ENCODE data around the gene MRPL9.

DNA sequence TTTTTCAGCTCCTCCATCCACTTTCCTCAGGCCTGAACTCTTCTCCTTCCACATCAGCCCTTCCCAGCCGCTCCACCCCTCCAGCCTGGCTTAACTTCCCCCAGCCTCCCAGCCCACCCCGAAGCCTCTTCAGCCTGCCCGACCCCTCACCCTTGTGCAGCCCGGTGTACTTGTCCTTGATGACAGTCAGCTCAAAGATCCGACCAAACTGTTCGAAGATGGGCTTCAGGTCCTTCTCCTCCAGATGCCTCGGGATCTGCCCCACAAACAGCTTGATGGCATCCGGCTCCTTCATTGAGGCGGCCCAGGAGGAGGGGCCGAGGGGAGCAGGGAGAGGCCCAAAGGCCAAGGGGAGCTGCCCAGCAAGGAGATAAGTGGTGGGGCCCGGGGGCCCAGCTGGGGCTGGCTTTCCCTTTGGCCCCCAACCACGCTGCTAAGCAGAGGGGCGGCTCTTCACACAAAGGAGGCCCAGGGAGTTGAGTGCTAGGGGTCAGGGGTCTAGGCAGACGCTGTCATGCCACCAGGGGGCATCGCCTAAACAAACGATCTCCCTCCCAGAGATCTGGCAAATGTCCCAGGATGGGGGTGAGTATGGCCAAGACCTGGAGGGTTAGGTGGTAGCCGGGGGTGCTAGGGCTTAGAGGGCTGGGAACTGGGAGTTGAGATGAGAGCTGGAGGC lies 47.4 kb downstream of the MRPL9 start:
- TF ChIP-seq, protein P1, sequence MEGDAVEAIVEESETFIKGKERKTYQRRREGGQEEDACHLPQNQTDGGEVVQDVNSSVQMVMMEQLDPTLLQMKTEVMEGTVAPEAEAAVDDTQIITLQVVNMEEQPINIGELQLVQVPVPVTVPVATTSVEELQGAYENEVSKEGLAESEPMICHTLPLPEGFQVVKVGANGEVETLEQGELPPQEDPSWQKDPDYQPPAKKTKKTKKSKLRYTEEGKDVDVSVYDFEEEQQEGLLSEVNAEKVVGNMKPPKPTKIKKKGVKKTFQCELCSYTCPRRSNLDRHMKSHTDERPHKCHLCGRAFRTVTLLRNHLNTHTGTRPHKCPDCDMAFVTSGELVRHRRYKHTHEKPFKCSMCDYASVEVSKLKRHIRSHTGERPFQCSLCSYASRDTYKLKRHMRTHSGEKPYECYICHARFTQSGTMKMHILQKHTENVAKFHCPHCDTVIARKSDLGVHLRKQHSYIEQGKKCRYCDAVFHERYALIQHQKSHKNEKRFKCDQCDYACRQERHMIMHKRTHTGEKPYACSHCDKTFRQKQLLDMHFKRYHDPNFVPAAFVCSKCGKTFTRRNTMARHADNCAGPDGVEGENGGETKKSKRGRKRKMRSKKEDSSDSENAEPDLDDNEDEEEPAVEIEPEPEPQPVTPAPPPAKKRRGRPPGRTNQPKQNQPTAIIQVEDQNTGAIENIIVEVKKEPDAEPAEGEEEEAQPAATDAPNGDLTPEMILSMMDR (IDR thresholded peaks at IDR 0.05): no peak
- no peak for TF ChIP-seq POLR2A (IDR thresholded peaks at IDR 0.05)
